HG03175 (cell line): Measurements from ENCODE around the gene ZNF35.

Experiments used
- ATAC-seq: cut with Tn5 transposase; IDR thresholded peaks from one replicate; pipeline ENCODE4 v1.9.1; 2021; ENCODE audit warnings: mild to moderate bottlenecking, moderate library complexity; ENCODE audit not compliant: unreplicated experiment

Gene ZNF35

GRCh38 chr3:44682182-44682896 is 33.8 kb downstream of the ZNF35 start:
- no peak for ATAC-seq

- no peak for ATAC-seq
These were observed 36.7 kb downstream of the ZNF35 start for GRCh38 chr3:44685128-44685800.

- ATAC-seq, result no peak
These were observed 39.4 kb downstream of the ZNF35 start for GRCh38 chr3:44687898-44688297.
